NK-92 (cell line): Measurements from ENCODE around the gene SLC7A8.

Experiments
- DNase-seq: peaks from one replicate; lab custom pipeline; 2025; ENCODE audit not compliant: unreplicated experiment; lab: John Stamatoyannopoulos, UW

The SLC7A8 gene

GRCh38 chr14:23160924-23161522 lies 22.4 kb downstream of the SLC7A8 start:
- DNase-seq: no peak

GRCh38 chr14:23159532-23159931 lies 23.9 kb downstream of the SLC7A8 start:
- no peak for DNase-seq

GRCh38 chr14:23158779-23159178 lies 24.7 kb downstream of the SLC7A8 start:
- no peak for DNase-seq

DNA sequence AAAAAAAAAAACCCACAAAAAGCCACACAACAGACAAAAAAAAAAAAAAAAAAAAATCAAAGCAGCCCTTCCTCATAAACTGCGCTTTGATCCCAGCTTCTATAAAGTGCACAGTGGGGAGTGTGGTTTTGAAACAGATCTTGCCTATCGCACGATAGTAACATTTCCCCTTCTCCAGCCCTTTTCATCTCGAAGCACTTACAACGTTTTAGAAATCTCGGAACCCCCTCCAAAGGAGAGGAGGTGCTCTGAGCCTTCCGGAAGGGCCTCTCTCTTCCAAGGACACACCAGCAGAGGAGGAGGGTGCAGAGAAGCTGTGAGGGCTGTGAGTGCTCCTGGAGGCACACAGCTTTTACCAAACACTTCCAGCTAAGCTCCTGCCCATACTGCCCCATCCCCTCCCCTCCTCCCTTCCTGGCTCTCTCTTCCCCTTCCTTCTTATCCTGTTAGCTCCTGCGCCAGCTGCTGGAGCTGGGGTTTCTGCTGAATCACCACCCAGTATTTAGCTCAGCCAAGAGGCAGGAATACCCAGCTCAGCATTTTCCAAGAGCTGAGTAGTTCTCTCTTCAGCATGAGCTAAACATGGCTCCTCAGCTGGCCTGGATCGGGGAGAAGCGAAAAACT lies 28.4 kb downstream of the SLC7A8 start:
- no peak for DNase-seq

- no peak for DNase-seq
Measured at GRCh38 chr14:23153851-23154796, 29.3 kb downstream of the SLC7A8 start.

DNA sequence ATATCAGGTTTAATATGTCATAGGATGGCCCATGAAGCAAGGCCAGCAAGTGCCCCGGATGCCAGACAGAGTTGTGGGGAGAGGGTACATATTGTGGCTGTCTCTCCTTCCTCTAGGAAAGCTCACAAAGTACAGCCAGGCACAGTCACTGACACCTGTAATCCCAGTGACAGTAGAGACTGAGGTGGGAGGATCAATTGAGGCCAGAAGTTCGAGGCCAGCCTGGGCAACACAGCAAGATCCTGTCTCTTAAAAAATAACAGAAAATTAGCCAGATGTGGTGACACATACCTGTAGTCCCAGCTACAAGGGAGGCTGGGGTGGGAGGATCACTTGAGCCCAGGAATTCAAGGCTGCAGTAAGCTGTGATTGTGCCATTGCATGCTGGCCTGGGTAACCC lies 32.1 kb downstream of the SLC7A8 start:
- DNase-seq: no peak

- no peak for DNase-seq
Measured at GRCh38 chr14:23149745-23150144, 33.7 kb downstream of the SLC7A8 start.

GRCh38 chr14:23148591-23149249 lies 34.7 kb downstream of the SLC7A8 start:
- DNase-seq: no peak

DNA sequence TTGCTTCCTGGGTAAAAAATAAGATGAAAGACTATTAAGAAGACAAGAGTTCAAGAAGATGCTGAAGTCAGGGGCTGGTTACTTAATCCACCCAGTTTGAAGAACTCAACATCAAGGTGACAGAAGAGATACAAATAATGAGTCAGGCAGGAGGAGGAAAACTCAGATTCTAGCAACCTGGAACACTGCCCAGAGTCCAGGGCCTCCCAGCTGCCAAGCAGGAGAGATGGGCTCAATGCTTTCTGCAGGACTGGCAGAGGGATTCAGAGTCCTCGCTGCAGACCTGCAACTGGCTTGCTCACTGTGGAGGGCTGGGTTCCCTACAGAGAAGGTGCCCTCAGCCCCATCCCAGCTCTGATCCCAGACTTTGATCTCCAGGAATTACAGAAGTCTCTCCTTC lies 35.8 kb downstream of the SLC7A8 start:
- no peak for DNase-seq

DNA sequence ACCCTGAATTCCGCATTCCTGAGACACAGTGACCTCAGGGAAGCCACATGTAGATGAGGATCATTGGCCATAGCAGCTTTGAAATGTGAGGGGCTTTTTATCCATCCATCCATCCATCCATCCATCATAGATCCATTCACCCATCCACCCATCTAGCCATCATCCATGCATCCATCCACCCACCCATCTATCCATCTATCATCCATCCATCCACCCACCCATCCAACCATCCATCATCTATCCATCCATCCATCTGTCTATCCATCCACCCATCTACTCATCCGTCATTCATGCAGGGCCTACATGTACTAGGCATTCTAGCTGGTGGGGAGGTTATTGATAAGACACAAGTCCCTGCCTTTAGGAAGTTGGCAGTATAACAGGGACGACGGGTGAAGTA lies 36.5 kb downstream of the SLC7A8 start:
- DNase-seq: no peak

- DNase-seq: no peak
Measured at GRCh38 chr14:23146351-23146910, 37.0 kb downstream of the SLC7A8 start.

- no peak for DNase-seq
Measured at GRCh38 chr14:23145794-23146350, 37.6 kb downstream of the SLC7A8 start.

DNA sequence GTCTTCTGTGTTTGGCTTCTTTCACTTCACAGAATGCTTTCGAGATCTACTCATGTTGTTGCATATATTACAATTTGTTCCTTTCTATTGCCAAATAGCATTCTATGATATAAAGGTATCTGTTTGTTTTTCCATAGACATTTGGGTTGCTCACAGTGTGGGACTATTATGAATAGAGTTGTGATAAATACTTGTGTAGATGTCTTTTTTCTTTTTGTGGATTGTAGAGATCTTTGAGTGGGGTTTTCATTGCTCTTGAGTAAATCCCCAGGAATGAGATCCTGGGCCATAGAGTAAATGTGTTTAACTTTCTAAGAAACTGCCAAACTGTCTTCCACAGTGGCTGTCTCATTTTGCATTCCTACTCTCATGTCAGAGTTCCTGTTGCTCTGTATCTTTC lies 39.5 kb downstream of the SLC7A8 start:
- no peak for DNase-seq

- DNase-seq: no peak
Measured at GRCh38 chr14:23142826-23143225, 40.6 kb downstream of the SLC7A8 start.

DNA sequence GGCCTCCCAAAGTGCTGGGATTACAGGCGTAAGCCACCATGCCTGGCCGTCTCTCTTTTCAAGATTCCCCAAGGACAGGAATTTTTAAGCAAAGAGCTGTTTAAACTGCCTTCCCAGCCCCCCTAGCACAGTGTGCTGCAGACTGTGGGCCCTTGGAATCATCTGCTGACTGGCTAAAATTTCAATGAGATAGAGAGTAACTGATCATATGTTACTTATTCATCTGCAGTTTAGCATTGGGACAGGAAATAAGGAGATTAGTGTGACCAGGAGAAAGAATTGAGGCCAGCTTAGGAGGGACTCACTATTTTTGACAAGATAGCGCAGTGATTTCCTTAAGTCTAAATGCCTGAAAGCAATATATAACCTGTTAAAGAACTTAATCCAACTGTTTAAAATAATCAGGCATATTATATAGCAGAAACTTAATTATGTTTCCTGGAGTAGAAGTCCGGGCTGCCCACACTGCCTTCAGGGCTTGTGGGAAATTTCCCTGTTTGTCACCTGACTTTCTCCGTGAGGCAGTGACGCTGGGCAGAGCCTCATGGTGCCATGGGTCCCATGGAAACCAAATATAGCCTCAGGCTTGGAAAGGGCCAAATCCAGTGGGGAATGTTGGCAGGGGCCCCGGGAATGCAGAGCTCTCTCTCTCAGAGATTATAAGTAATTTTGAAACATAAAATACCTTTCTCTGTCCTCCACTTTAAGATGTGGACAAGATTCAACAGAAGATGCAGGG lies 41.6 kb downstream of the SLC7A8 start:
- DNase-seq: no peak

GRCh38 chr14:23140371-23140770 lies 43.1 kb downstream of the SLC7A8 start:
- no peak for DNase-seq

DNA sequence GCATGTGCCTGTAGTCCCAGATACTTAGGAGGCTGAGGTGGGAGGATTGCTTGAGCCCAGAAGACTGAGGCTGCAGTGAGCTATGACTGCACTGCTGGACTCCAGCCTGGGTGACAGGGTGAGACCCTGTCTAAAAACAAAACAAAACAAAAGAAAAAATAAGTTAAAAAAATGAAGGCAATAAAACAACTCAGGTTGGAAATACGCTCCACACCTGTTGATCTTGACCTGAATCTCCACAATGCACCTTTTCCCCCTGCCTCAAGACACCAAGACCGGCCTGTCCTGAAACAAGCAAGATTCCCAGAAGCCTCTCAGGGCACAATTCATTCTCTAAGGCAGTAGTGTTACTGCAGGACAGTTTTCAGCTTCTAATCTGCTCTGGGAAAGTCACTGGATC lies 43.6 kb downstream of the SLC7A8 start:
- DNase-seq: no peak

GRCh38 chr14:23137813-23138535 lies 45.5 kb downstream of the SLC7A8 start:
- DNase-seq: no peak

- no peak for DNase-seq
Measured at GRCh38 chr14:23137192-23137812, 46.2 kb downstream of the SLC7A8 start.
